DMS153 (cell line): ENCODE measurements around the gene CHTF18.
"Not testable (repeated sequence)": the region's sequence is repeated elsewhere in the genome, so short reads cannot be mapped to it uniquely, and the experiment has no call there.

Source experiments
- DNase-seq: peaks from one replicate; lab custom pipeline; 2025; lab: John Stamatoyannopoulos, UW

CHTF18 gene

DNA sequence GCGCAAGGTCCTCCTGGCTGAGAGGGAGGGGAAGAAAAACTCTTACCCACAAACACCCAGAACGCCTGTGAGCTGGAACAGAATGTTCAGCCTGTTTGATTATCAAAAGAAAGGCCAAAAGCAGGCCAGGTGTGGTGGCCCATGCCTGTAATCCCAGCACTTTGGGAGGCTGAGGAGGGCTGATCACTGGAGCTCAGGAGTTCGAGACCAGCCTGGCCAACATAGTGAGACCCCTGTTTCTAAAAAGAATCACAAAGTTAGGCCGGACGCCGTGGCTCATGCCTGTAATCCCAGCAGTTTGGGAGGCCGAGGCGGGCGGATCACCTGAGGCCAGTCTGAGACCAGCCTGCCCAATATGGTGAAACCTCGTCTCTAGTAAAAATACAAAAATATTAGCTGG is 12.1 kb upstream of the CHTF18 start:
- DNase-seq = not testable (repeated sequence)

DNA sequence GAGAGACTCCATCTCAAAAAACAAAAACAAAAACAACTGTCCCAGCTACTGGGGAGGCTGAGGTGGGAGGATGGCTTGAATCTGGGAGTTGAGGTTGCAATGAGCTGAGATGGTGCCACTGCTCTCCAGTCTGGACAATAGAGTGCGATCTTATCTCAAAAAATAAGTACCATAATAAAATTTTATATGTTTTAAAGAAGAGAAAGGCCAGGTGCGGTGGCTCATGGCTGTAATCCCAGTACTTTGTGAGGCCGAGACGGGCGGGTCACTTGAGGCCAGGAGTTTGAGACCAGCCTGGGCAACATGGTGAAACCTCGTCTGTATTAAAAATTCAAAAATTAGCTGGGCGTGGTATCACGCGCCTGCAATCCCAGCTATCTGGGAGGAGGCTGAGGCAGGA is 11.6 kb upstream of the CHTF18 start:
- DNase-seq = no peak

DNA sequence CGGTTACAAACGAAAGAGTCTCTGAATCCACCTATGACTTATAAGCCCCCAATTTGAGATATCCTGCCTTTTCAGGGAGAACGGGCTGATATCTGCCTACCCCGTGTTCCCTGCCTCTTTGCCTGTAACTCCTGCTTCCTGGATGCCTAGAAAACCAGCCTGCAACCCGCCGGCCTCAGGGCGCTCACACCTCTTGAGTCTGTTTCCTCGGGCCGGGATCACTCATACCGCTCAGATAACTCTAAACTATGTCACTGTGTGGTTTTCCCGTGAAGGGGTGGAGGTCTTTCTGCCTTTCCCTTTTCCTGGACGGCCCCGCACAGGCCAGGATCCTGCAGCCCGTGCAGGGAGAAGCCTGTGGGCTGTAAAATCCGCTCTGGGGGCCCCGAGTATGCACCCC is 10.6 kb upstream of the CHTF18 start:
- peak; percentile 3 for DNase-seq

DNA sequence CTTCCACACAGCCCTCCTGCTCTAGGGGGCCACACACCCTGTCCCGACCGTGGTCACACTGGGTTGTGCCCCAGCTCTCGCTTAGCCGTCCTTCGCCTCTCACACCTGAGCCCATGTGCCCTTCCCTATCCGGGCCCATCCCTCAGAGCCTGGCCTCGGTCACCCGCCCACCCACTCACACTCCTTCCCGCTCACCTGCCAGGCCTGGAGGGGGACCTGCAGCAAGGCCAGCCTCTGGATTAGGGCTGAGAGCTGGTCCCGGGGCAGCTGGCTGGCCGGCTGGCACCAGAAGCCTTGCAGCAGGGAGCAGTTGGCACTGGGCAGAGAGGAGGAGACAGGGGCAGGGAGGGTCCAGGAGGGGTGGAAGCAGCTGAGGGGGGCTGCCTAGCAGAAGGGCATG is 10.0 kb upstream of the CHTF18 start:
- no peak for DNase-seq

DNA sequence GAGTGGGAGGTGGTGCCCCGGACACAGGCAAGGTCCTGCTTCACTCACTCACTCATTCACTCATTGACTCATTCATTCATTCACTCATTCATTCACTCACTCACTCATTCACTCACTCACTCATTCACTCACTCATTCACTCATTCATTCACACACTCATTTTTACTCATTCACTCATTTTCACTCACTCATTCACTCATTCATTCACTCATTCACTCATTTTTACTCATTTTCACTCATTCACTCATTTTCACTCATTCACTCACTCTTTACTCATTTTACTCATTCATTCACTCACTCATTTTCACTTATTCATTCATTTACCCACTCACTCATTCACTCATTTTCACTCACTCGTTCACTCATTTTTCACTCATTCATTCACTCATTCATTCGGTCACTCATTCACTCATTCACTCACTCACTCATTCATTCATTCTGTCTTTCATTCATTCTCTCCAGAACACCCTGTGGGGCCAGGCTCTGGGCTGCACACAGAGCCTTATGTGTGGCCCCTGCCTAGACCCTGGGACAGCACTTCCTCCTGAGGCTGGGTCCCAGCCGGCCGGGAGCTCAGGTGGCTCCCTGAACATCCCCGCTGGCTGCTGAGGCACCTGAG is 9.4 kb upstream of the CHTF18 start:
- no peak for DNase-seq

DNA sequence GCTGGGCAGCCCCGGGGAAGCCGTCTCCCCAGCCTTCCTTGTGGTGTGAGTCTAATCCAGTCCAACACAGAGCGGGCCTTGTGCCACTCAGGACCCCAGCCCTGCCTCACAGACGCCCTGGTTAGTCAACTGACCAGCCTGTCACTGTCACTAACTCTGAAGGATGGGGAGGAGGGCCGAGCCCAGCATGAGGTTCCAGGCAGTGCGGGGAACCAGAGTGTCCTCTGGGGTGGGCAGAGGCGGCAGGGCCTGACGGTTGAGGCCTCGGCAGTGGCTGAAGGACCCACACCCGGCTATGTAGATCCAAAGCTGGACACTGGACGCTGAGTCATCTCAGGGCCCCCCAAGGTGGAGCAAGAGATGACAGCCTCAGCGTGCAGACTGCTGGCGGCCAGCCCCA is 8.9 kb upstream of the CHTF18 start:
- DNase-seq = no peak

DNA sequence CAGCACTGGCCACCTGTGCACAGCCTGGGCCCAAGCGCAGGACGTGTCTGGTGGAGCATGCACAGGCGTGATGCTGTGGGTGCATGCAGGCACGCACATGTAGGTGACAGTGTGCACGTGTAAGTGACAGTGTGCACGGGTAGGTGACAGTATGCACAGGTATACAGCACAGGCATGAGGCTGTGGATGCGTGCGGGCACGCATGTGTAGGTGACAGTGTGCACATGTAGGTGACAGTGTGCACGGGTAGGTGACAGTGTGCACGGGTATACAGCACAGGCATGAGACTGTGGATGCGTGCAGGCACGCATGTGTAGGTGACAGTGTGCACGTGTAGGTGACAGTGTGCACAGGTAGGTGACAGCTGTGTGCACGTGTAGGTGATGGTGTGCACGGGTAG is 8.1 kb upstream of the CHTF18 start:
- DNase-seq = no peak

DNA sequence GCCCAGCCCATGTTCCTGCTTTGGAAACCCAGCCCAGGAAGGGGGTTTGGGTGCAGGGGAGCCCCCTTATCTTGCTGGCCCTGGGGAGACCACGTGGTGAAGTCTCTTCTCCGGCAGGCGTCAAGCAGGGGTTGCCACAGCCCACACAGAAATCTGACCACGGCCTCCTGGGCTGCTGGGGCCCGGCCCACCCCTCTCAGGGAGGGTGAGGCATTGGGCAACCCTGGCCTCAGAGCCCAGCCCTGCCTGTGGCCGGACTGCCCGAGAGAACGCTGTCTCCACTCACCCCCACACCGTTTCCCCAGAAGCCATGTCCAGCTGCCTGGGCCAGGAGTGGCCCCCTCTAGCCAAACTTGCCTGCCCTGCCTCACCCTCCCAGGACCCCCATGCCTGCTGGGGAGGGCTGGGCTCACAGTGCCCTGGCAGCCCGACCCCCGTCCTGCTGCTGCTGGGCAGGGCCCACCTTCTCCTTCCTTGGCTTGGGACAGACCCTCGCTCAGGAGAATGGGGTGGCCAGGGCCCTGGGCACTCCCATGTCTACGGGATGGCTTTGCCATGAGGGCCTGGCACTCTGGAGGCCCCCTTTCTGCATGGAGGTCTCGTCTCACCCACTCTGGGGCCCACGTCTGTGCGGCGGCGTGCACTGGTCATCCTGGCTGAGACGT is 6.9 kb upstream of the CHTF18 start:
- DNase-seq = no peak

DNA sequence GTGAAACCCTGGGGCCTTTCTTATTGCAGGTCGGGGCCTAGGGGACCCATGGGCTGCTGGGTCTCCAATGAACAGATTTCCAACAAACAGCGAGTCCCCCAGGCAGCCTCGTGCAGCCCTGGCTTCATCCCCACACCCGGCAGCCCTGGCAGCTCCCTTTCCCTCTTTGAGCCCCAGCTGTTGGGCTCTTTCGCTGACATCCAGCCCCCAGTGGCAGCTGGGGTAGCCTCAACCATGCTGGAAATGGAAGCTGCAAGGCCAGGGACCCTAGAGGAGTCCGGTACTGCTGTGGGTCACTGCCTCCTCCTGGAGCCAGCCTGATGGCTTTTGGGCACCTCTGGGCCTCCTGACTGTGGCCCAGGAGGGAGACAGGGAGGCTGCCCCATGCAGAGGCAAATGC is 6.2 kb upstream of the CHTF18 start:
- no peak for DNase-seq

DNA sequence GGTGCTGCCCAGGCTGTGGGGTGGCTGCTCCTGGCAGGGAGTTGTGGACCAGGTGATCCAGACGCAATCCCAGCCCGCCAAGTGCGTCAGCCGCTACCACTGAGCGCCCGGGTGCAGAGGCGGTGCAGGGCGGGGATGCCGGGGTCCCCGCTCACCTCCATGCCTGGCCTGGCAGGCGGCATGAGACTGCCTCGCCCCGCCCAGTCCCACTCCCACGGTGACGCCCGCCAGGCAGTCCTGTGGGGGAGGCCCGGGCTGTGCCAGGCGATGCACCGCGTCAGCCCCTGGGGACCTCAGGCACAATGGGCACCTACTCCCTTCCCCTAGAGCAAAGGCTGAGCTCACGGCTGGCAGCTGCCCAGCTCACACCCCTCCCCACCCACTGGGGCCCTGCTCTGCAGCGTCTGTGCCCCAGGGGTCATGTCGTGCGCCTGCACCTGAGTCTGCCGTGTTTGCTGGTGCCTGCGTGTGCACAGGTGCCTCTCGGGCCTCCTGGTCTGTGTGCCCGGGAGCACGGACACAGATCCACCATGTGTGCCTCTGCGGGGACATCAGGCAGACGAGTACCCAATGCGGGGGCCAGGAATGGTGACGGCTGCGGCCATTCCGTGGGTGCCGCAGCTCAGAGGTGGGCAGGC is 5.5 kb upstream of the CHTF18 start:
- DNase-seq = peak; percentile 78

DNA sequence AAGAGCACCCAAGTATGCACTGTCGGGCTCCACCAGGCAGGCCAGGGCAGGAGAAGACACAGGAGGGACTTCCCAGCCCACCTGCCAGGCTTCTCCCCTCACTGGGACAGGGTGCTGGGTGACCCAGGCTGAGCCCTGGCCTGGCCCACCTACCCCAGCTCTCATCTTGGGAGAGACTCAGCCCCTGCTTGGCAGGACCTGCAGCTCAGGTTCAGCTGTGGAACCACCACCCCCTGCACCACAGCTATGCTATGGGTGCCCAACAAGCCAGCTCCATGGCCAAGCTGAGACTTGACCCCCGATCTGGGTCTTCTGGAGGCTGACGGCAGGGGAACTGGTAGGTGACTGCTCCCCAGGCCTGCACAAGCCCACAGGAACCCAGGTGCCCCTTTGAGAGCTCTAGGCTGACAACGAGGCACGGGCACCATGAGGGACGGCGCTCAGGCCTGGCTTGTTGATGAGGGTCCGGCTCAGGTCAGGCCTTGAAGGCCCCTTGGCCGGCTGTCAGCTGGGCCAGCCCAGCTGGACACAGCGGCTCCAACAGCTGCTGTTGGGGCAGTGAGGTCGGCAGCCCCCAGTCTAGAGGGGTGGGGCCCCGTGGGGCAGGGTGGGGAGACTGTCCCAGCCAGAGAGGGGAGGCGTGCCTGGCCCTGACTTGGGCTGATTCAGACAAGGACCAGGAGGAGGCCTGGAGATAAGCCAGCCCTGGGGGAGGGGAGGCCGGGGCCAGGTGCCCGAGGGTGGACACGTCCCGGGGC is 4.8 kb upstream of the CHTF18 start:
- no peak for DNase-seq

DNA sequence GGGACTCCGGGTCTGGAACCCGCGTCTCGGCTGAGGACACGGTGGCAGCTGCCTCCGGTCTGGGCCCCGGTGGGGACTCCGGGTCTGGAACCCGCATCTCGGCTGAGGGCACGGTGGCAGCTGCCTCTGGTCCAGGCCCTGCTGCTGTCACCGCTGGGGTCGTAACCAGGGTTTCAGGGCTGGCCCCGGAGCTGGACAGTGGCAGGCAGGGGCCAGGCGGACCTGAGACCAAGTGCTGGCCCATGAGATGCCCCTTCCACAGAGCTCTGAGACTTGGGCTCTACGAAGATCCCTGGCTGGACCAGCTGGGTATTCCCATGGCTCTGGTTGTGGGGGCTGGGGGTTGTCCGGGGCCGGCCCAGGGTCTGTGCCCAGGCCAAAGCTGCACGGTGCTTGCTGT is 4.0 kb upstream of the CHTF18 start:
- no peak for DNase-seq

DNA sequence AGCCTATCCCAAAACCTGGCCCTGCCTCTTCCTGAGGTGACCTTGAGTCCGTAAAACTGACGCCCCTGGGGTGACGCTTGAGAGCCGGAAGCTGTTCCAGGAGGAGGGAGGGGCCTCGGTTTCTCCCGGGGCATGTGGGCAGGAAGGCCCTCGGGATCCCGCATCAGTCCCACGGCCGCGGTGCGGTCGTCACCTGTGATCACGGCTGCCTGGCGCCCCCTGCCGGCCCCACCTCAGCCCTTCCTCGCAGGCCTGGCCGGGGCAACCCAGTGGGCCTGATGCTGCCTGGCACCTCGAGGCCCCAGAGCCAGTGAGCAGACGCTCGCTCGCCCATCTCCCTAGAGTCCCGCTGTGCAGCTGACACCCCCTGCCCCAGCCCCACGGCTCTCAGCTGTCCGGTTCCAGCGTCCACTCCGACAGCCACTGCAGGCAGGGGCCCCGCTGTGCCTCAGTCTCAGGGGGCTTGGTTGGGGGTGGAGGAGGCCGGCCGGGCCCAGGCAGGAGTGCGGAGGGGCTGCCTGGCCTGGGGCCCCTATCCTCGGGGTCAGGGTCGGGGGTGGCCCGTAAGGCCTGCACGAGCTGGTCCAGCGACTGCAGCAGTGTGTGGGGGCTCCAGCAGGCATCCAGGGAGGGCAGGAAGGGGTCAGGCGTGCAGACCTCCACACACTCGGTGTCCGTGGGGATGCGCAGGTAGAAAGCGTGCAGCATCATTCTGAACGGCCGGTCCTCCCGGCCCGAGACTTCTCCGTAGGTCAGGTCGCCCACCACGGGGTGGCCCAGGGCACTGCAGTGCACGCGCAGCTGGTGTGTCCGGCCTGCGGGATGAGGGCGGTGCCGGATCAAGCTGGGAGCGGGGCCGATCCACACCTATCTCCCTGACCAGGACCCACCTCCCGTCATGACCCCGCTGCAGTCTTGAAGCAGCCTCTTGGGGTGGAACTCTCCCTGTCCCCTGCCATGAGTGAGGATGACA is 2.6 kb upstream of the CHTF18 start:
- DNase-seq = peak; percentile 57

DNA sequence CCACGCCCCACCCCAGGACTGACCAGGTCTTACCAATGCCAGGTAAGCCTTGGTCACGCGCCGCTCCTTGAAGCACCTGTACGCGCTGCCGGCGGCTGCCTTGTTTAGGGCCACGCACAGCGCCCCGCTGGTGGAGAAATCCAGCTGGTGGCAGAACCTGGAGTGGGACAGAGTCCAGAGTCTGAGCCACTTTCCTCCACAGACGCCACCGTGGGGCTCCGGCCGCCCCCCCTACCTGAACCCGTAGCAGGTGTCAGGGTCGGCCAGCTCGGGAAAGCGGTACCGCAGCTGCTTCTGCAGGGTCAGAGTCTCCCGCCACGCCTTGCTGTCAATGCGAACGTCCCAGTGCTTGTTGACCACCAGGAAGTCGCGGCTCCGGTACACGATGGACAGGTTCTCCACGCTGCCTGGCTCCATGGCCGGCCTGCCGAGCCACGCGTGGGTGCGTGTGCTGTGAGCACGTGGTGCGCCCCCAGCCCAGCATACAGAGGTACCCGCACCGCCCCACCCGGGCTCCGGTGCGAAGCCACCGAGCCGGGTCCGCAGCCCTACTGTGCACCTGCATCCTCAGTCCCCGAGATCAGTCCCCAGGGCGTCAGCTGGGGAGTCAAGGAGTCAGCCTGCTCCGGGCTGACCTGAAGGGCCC is 976 bp upstream of the CHTF18 start:
- no peak for DNase-seq

DNA sequence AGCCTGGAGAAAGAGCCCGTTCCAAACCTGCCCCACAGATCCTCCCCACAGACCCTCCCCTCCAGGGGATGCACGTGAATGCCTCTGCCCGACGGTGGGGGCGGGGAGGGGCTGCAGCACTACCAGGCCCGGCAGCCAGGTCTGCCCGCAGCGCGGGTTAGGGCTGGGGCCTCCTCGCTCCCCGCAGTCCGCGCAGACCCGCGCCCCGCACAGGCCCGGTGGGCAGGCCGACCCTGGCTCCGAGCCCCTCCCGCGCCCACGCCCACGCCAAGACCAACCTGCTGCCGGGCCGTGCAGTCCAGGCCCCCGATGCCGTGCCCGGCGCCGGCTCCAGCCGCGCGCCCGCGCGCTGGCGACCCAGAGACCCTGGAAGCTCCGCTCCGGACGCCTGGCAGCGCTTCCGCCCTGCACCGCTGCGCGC is 432 bp upstream of the CHTF18 start, which contains the start of gene RPUSD1:
Gene RPUSD1 (minus strand): TSS at position 404 of the 421 bp plus-strand sequence. CDS start 644 bp downstream, outside the sequence.
- no peak for DNase-seq

DNA sequence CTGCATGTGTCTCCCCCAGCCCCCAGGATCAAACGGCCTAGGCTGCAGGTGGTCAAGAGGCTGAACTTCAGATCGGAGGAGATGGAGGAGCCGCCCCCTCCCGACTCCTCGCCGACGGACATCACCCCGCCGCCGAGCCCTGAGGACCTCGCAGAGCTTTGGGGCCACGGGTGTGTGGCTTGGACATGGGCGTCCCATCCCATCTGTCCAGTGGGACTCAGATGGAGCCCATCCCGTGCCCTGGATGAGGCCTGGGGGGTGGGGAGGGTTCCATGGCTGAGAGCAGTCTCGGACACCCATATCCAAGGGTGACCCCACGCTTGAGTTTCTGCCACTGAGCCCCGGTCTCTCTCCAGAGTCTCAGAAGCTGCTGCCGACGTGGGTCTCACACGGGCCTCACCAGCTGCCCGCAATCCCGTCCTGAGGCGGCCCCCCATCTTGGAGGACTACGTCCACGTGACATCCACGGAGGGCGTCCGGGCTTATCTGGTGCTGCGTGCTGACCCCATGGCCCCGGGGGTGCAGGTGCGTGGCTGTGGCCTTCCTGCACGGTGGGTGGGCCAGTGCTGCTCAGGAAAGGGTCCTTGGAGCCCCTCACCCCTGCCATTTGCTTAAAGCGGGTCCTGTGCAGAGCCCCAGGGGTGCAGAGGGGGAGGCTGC is 901 bp downstream of the CHTF18 start:
- DNase-seq = no peak

DNA sequence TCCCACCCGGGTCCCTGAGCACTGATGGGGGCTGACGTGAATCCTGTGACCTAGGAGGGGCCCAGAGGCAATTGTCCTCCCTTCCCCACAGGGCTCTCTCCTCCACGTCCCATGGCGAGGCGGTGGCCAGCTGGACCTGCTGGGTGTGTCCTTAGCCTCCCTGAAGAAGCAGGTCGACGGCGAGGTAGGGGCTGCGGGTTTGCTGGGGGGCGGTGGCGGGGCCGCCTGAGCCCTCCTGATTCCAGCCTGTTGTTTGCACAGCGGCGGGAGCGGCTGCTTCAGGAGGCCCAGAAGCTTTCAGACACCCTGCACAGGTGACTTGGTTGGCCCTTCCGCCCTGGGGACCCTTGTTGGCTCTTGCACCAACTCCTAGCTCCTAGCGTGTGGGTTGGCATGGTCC is 1.7 kb downstream of the CHTF18 start:
- DNase-seq = no peak

DNA sequence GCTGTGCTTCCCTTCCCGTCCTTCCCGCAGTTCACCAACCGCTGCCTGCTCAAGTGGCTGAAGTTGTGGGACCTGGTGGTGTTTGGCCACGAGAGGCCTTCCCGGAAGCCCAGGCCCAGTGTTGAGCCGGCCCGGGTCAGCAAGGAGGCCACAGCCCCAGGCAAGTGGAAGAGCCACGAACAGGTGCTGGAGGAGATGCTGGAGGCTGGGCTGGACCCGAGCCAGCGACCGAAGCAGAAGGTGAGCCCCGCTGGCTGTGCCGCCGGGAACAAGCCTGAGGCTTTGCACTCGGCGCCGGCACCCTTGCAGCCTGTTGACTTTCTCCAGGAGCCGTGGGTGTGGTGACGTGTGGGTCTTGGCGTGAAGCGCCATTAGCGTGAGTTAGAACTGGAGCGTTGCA is 2.7 kb downstream of the CHTF18 start:
- DNase-seq = no peak

DNA sequence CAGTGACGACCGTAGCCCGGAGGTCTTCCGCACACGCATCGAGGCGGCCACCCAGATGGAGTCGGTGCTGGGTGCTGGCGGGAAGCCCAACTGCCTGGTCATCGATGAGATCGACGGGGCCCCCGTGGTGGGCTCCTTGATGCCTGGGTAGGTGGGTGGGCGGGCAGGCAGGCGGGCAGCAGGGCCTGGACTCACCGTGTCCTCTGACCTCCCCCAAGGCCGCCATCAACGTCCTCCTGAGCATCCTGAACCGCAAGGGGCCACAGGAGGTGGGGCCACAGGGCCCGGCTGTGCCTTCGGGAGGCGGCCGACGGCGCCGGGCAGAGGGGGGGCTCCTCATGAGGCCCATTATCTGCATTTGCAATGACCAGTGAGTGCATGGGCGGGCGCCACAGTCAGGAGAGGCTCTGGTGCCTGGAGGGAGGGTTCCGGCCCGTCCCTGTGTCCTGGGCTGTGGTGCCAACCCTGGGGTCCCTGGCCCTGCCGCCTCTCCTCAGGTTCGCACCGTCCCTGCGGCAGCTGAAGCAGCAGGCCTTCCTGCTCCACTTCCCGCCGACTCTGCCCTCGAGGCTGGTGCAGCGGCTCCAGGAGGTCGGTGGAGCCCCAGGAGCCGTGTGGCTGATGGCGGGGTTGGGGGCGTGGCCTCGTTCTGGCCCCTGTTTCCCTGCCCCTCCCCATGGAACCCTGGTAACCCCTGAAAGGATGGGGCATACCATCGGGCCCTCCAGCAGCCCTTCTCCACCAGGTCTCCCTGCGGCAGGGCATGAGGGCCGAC is 4.0 kb downstream of the CHTF18 start:
- DNase-seq = no peak

DNA sequence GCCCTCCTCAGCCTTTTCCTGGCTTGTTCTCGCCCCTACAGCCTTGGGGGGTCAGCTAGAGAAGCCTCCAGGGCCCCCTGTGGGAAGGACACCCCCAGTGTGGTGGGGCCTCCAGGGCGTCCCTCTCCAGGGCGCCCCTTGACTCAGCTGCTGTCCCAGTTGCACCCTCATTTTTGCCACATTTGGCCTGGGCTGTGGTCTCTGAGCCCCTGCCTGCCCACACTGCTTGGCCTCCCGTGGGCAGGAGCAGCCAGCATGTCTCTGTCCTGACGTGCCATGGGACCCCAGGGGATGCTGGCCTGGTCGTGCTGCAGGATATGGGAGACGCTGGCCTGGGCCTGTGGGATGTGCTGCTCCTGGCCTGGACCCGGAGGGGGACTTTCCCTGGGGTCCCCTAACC is 5.0 kb downstream of the CHTF18 start:
- DNase-seq = no peak
